UCSD-AML1 (cell line): ENCODE data around the gene ADGRG2.

Source experiments
- DNase-seq: peaks from one replicate; lab custom pipeline; 2025; ENCODE audit not compliant: unreplicated experiment; lab: John Stamatoyannopoulos, UW

The ADGRG2 gene, protein sequence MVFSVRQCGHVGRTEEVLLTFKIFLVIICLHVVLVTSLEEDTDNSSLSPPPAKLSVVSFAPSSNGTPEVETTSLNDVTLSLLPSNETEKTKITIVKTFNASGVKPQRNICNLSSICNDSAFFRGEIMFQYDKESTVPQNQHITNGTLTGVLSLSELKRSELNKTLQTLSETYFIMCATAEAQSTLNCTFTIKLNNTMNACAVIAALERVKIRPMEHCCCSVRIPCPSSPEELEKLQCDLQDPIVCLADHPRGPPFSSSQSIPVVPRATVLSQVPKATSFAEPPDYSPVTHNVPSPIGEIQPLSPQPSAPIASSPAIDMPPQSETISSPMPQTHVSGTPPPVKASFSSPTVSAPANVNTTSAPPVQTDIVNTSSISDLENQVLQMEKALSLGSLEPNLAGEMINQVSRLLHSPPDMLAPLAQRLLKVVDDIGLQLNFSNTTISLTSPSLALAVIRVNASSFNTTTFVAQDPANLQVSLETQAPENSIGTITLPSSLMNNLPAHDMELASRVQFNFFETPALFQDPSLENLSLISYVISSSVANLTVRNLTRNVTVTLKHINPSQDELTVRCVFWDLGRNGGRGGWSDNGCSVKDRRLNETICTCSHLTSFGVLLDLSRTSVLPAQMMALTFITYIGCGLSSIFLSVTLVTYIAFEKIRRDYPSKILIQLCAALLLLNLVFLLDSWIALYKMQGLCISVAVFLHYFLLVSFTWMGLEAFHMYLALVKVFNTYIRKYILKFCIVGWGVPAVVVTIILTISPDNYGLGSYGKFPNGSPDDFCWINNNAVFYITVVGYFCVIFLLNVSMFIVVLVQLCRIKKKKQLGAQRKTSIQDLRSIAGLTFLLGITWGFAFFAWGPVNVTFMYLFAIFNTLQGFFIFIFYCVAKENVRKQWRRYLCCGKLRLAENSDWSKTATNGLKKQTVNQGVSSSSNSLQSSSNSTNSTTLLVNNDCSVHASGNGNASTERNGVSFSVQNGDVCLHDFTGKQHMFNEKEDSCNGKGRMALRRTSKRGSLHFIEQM

DNA sequence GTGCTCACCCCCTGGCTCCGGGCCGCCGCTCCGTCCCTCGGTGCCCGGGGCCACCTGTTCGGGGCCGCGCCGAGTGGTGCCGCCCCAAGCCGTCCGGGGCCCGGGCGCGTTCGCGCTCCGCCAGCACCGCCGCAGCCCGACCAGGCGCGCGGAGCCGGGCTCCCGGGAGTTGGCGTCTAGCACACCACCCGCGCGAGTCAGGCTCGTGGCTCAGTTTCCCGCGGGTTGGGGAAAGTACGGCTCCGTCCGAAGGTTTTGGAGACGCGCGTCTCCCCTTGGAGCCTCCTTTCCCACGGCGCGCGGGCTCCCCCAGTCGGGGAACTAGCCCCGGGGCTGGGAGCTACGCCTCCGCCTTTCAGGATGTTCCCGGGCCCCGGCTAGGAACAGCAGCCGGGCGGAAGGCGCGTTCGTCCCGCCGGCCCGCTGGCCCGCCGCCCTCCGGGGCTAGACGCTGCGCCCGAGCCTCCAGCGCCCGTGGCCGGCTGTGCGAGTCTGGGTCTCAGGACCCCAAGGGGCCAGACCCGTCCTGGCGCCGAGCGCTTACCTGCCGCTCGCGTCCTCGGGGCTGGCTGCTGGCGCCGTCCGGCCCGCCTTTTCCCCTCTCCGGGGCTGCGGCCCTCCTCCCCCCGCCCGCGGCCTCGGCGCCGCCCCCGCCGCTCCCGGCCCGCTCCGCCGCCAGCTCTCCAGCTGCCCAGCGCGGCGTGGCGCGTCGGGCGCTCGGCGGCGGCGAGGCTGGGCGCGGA, at the start of gene ADGRG2:
TSS of gene ADGRG2 (minus strand) at position 571 of the 743 bp plus-strand sequence. CDS start 53,634 bp downstream, outside the sequence.
- DNase-seq = no peak

DNA sequence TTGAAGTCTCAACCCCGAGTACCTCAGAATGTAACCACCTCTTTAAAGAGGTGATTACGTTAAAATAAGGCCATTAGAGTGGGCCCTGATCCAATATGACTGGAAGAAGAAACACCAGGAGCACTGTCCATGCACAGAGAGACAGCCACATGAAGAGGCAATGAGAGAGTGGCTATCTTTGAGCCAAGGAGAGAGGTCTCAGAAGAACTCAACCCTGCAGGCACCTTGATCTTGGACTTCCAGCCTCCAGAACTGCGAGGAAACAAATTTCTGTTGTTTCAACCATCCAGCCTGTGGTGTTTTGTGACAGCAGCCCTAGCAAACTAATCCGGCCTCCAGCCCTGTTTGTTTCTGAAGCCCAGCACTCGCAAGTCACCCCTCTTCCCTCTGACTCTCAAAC, 46.3 kb upstream of the ADGRG2 start:
- no peak for DNase-seq

DNA sequence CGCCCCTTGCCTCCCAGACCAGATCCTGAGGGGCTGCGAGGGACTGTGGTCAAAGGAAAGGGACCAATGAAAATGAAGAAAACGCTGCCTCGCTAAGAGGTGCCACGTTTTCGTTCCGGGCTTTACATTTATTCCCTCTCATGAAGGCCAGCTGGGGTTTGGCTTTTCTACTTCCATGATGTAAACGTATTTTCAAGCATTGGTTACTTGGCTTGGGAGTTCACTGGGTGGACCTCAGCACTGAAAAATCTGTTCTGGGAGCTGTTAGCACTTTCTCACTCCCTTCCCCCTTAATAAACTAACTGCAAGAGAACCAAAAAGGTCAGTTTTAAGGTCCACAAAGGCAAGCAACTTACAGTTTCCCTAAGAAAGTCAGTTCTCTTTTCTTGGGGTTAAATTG, 40.6 kb upstream of the ADGRG2 start:
- DNase-seq = no peak

DNA sequence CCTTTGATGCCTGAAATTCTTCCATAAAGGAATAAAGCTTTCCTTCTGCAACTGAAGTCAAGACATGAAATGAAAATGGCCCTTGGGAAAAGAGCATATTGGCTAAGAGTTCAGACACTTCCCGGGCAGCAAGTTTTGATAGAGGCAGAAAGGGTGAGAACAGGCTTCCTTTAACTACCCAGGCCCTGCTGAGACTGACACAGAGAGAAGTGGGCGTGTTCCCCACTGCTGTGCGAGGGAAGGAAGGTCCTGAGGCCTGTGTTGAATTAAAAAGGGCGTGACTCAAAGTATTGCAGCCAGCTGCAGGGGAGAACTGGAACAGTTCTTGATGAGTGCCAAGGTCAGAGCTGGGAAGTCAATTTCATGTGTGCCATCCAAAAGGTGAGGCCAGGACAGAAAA, 33.9 kb upstream of the ADGRG2 start:
- no peak for DNase-seq

DNA sequence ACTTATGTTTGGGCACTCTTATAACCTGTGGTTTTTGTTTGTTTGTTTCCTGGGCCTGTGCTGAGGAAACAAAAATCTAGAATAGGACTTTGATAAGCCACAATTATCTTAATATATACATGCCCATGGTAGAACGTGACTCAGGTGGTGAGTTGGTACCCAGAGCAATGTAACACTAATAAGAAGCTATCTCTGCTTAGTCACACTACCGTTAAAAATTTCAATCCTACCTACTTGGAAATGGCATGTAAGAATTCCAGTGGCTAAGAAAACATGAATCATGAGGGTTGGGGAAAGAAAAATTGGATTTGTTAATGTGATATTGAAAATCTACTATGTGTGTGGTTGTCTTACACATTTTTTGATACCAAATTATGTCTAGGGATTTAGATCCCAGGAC, 30.5 kb upstream of the ADGRG2 start:
- DNase-seq = no peak

DNA sequence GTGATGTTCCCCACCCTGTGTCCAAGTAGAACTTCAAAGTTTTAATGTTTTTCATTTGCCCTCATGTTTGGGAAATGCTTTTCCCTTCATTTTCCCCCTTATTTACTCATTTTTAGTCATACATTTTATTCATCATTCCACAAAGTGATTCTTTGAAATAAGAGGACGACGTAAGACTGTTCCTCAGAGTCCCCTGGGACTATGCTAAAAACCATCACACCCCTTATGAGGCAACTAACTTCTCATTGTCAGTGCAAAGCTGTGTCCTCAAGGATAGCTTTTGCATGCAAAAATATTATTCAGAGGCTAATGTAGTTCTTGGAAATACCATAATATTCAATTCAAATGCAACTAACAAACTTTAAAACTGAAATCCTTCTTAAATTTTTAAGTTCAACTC, 14.8 kb upstream of the ADGRG2 start:
- DNase-seq = no peak

DNA sequence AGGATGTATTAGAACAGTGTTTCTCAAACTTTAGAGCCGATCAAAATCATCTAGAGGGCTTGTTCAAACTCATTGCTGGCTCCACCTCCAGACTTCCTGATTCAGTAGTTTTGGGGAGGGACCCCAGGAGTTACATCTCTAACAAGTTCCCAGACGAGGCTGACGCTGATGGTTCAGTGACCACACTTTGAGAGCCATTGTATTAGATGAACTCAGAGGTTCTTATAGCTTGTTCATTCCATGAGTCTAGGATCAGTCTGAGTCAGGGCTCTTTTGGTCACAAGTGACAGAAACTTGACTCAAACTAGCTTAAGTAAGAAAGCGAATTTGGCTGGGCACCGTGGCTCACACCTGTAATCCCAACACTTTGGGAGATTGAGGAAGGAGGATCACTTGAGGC, 11.5 kb upstream of the ADGRG2 start:
- no peak for DNase-seq

DNA sequence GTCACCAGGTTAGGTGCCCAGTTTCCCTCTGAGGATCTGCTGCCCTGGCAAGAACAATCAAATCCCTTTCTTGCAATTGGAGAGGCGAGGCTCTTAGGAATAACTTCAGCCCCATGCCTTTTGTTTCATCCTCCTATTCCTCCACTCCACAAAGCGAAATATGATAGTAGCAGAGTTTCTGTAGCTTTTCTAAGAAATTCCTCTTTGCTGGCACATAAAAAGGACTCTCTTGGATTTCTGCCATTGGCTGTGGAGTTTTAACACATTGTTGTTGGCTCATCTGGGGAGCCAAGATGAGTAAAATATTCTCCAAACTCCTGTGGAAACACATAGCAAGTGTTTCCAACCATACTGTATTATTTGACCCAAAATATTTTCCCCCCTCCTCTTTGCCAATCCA, 11.0 kb upstream of the ADGRG2 start:
- DNase-seq = no peak

DNA sequence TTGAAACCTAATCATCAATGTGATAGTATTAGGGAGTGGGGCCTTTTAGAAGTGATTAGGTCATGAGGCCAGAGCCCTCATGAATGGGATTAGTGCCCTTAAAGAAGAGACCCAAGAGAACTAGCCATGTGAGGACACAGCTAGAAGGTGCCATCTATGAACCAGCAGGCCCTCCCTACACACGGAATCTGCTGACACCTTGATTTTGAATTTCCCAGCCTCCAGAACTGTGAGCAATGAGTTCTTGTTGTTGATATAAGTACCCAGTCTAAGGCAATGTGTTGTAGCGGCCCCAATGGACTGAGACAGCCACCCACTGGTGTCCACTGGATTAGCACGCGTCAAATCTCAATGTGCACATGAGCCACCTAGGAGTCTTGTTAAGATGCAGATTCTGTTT, 8.4 kb upstream of the ADGRG2 start:
- DNase-seq = no peak

DNA sequence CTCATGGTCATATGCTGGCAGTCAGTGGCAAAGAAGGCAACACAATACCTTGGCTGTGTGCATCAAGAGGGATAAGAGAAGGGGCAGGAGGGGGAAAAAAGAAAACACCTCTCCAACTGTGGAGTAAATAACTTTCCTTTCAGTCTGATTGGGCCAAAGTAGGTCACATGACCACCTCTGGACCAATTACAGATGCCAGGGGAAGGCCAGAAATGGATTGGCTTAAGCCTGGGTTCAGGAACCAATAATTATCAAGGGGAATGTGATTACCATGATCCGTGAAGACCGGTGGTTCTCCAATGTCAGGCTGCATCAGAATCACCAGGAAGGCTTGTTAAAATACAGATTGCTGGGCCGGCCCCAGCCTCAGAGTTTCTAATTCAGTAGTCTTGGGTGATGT, 7.4 kb upstream of the ADGRG2 start:
- no peak for DNase-seq

DNA sequence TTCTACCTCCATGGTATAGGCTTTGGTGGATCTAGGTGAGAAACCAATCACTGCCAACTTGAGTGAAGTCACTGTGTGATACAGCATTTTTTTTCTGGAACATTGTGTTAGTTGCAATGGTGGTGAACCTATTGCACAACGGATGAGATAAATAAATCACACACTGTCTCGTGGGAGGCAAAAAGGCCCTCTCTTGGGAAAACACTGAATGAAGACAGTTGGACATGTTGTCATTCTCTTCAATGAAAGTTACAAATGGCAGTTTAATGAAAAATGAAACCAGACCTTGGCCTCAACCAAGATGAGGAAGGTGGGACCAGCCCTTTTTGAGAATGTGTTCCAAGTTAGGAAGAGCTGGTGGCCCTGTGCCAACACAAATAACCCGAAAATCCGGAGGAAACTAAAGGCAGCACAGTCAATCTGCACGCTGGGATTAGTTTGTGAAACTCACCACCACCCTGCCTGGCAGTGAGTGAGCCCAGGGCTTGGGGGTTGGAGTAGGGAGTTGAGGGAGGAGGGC, 5.4 kb upstream of the ADGRG2 start:
- DNase-seq = no peak

DNA sequence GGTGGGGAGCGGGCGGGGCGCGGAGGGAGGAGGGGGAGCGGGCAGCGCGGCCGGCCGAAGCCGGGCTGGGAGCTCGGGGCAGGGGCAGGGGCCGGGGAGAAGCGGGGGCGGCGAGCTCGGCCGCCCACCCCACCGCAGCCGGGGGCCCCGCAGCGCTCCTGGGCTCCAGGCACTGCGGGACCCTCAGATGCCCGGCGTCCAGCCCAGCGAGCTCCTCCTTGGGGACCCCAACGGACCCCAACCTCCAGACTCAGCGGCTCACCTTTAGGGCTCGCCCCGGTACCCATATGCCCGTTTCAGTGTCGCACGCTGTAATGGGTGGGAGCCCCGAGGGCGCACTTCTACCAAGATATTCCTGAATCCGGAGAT, 357 bp upstream of the ADGRG2 start:
- DNase-seq = no peak

DNA sequence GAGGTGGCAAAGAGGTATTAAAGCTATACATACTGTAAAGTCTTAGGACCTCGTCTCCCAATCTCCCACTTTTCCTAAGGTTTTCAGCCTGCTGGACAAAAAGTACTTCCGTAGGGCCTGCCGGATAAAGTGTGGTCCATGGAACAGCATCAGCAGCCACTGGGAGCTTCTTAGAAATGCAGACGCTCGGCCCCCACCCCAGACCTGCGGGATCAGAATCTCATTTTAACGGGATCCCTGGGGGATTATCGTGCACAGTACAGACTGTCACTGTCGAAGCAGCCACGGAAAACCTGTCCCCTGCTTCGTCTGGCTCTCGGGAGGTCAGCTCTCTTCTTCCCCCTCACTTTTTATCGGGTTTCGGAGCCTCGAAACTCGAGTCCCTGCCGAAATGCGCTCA, 802 bp downstream of the ADGRG2 start:
- no peak for DNase-seq

DNA sequence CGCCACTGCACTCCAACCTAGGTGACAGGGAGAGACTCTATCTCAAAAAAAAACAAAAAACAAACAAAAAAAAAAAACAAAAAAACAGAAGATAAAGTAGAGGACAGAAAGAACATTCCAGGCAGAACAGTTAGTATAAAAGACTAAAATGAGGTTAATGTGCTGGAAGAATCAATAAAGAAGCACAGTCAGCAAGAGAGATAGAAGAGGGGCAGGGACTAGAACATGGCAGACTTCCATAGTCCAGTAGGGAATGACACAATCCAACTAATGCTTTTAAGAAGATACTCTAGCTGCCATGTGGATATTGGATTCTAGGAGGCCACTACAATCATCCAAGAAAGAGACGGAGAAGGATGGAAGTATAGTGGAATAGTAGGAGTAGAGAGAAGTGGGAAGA, 11.6 kb downstream of the ADGRG2 start:
- DNase-seq = no peak

DNA sequence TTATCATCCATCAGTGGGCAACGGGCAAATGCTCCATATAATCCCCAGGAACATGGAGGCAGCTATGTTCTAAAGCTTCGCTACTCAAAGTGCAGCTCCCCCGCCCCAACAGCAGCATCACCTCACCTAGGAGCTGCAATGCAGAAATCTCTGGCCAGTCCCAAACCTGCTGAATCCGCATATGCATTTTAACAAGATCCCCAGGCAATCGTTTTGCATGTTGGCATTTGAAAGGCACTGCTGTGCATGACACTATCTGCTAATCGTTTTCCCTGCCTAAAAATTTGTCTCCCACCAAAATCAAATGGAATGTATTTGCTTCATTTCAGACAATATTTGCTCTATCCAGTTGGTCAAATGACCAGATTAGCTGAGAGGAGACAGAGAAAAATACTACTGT, 15.2 kb downstream of the ADGRG2 start:
- DNase-seq = no peak

DNA sequence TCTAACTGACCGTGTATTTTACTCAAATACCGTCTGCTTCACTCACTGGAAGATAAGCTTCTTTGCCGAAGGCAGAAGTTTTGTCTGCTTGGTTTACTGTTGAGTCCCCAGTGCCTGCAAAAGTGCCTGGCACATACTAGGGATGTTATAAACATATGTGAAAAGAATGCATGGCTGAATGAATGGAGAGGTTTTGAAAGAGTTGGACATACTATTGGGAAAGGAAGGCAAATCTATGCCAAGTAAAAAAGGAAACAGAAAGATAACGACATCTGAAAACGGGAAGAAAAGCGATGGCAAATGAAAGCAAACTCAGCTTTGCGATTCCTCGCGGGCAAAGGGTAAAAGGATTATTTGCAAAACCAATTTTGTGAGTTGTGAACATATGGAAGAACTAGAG, 21.7 kb downstream of the ADGRG2 start:
- no peak for DNase-seq

DNA sequence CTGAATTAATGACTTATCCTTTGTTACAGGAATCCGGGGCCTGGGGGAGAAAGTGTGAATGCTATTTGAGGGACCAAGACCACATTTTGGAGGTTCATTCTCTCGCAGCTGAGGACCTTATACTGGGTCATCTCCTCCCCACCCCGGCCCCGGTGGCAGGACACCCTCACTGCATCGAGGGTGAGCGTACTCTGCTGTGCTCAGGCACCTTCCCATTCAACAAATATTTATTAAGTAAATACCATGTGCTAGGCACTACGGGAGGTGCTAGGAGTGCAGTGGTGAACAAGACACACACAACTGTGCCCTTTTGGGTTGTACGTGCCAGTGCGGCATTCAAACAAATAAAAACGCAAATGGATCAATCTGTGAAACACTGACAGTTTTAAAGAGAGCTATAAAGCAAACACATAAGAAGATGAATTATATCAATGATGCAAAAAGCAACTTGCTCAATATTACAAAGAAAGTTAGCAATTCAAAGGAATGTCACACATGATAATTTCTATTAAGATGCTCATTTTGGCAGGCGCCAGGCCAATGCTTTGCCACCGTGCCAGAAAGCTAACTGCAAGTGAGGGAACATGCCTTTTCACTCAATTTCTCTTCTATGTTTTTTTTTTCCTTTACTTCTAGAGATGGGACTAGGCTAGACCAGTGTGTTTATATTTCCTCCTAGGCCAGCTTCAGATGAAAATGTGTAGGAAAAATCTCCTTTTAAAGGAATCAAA, 24.6 kb downstream of the ADGRG2 start:
- DNase-seq = no peak

DNA sequence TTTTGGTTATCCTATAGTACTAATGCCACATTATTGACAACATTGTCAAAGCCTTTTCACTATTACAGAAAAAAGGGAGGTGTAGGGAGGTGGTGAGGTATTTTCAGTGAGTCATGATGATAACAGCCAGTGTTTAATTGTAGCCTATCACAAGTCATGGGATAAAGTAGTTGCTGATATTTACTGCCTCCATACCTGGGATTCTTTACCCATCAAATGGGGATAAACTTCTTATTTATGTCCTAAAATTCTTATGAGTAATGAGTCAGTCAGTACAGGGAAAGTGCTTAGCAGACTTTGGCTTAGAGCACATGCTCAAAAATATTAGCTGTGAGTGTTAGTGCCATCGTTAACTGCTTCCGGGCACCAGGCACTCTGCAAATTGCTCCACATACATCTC, 25.7 kb downstream of the ADGRG2 start:
- DNase-seq = no peak

DNA sequence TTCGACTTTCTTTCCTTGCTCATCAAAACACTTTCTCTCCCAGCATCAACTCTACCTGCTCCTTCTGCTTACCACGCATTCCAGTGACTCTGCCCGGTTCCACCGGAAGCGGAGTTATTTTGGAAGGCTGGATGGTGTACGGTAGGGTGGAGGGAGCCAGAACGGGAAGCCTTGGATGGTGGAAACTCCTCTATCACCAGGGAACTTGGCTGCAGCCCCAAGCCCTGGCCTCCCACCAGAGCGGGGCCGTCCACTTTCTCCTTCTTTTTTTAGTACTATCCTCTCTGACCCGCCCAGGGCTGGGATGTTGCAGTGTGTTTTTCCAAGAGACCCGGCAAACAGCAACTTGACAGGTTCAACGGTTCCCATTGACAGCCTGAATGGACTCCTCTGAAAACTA, 27.6 kb downstream of the ADGRG2 start:
- no peak for DNase-seq

DNA sequence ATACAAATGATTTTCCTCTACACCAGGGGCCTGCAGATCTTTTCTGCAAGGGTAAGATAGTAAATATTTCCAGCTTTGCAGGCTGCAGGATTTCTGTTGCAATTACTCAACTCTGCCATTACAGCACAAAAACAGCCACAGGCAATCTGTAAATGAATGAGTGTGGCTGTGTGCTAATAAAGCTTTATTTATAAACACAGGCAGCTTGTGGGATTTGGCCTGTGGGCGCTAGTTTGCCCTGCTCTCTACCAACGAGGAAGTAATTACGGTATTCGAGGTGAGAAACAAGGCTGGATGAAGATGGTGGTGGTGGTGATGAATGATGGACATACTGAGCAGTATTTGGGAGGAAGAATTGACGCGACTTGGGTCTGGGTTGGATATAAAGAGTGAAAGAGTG, 30.7 kb downstream of the ADGRG2 start:
- no peak for DNase-seq
